Thymus (tissue), 11 donors: ENCODE measurements around the gene ISOC1. TPM values are rescaled to one million over a fixed set of nuclear protein-coding genes. Genes with fewer than 3 reads are reported as not detected.

Experiments used
- DNase-seq, 9 donors: peaks; one replicate each; pipeline ENCODE4 v3.0.0-alpha.2; 2013; ENCODE audit warnings: low spot score in 9 of 9, low read depth in 6 of 9, missing footprints in 1 of 9
- H3K27ac ChIP-seq, 2 donors: one replicate each; pipeline ENCODE4 v1.5.1; 2013; ENCODE audit warnings: control low read depth in 1 of 2, low read depth in 1 of 2, low read length in 1 of 2, mild to moderate bottlenecking in 1 of 2, moderate library complexity in 1 of 2
- H3K27me3 ChIP-seq, 2 donors: one replicate each; pipeline ENCODE4 v1.5.1; 2013; ENCODE audit warnings: low read length in 1 of 2; ENCODE audit not compliant: control insufficient read depth in 2 of 2, insufficient read depth in 1 of 2
- H3K36me3 ChIP-seq, 2 donors: one replicate each; pipeline ENCODE4 v1.5.1; 2013; ENCODE audit warnings: low read length in 1 of 2, mild to moderate bottlenecking in 1 of 2, moderate library complexity in 1 of 2; ENCODE audit not compliant: control insufficient read depth in 2 of 2, insufficient read depth in 2 of 2
- H3K4me1 ChIP-seq, 2 donors: one replicate each; pipeline ENCODE4 v1.5.1; 2013; ENCODE audit warnings: low read length in 2 of 2; ENCODE audit not compliant: control insufficient read depth in 2 of 2, insufficient read depth in 2 of 2
- H3K4me3 ChIP-seq, 2 donors: one replicate each; pipeline ENCODE4 v1.5.1; 2013; ENCODE audit warnings: low read length in 2 of 2, control low read depth in 1 of 2, mild to moderate bottlenecking in 1 of 2
- H3K9me3 ChIP-seq, 2 donors: one replicate each; pipeline ENCODE4 v1.5.1; 2013; ENCODE audit warnings: low read length in 1 of 2, mild to moderate bottlenecking in 1 of 2; ENCODE audit not compliant: control insufficient read depth in 2 of 2, insufficient read depth in 1 of 2
- WGBS: extraction: QIAGEN DNeasy Blood & Tissue Kit; methylation state at CpG from one replicate; pipeline ENCODE4 v1.1.7; 2013; 5-methylcytosine and 5-hydroxymethylcytosine counted together
- polyA plus RNA-seq: library from polyadenylated mRNA; stranded (reverse); fragments of 200-250 nt; gene quantifications from one replicate; pipeline ENCODE4 v1.2.3, GENCODE V29; 2013
- total RNA-seq: library from RNA; stranded (reverse); fragments of 120-200 nt; gene quantifications from one replicate; pipeline ENCODE4 v1.2.4, GENCODE V29; 2013
- donor health status: healthy.

Gene ISOC1
- total and polyA plus RNA-seq, 2 donors, result 21.5 to 29.0 TPM

- Histone ChIP-seq H3K4me3 (no peak overlapping the region), H3K27me3 (no peaks in the 10 kb centered on the region), H3K27ac (no peak overlapping the region), H3K4me1 (no peaks in the 10 kb centered on the region), H3K9me3 (no peaks in the 10 kb centered on the region), H3K36me3 (no peaks in the 10 kb centered on the region)
- DNase-seq, result no peak
These were observed 43.1 kb downstream of the ISOC1 start for GRCh38 chr5:129137637-129138036.

GRCh38 chr5:129141078-129141477 is 46.5 kb downstream of the ISOC1 start:
- H3K4me1 ChIP-seq, result no peaks in the 10 kb centered on the region
- no peaks in the 10 kb centered on the region for H3K9me3 ChIP-seq
- no peak overlapping the region for H3K27ac ChIP-seq
- DNase-seq, result no peak
- 92% methylated on average over 4 of the region's 4 CpGs for WGBS
- H3K36me3 ChIP-seq, result no peaks in the 10 kb centered on the region
- no peak overlapping the region for H3K4me3 ChIP-seq
- H3K27me3 ChIP-seq, result no peaks in the 10 kb centered on the region

GRCh38 chr5:129141696-129142095 is 47.1 kb downstream of the ISOC1 start:
- no peak overlapping the region for H3K27ac ChIP-seq
- DNase-seq, result no peak
- H3K4me3 ChIP-seq, result no peak overlapping the region
- no peaks in the 10 kb centered on the region for H3K36me3 ChIP-seq
- no peaks in the 10 kb centered on the region for H3K27me3 ChIP-seq
- WGBS, result 61% methylated on average over 2 of the region's 2 CpGs
- H3K4me1 ChIP-seq, result no peaks in the 10 kb centered on the region
- no peaks in the 10 kb centered on the region for H3K9me3 ChIP-seq

GRCh38 chr5:129155876-129156275 is 61.3 kb downstream of the ISOC1 start:
- no peaks in the 10 kb centered on the region for H3K4me1 ChIP-seq
- no peaks in the 10 kb centered on the region for H3K27me3 ChIP-seq
- no peak overlapping the region for H3K4me3 ChIP-seq
- DNase-seq, result no peak
- over 99% methylated on average over 3 of the region's 3 CpGs for WGBS
- H3K9me3 ChIP-seq, result no peaks in the 10 kb centered on the region
- no peak overlapping the region for H3K27ac ChIP-seq
- no peaks in the 10 kb centered on the region for H3K36me3 ChIP-seq

GRCh38 chr5:129161830-129162229 is 67.3 kb downstream of the ISOC1 start:
- Histone ChIP-seq H3K4me1 (no peaks in the 10 kb centered on the region), H3K36me3 (no peaks in the 10 kb centered on the region), H3K4me3 (no peak overlapping the region), H3K27ac (no peak overlapping the region), H3K27me3 (no peaks in the 10 kb centered on the region), H3K9me3 (no peaks in the 10 kb centered on the region)
- no peak for DNase-seq

Other genes with a start within 250 kb of the ISOC1 start
- gene SLC27A6, start 129.3 kb upstream of the ISOC1 start, total RNA-seq, result 4.7 TPM
- 16.3 TPM for gene SLC27A6, start 129.3 kb upstream of the ISOC1 start, polyA plus RNA-seq